ENCODE results near the gene NRIP1.

NRIP1 gene

DNA sequence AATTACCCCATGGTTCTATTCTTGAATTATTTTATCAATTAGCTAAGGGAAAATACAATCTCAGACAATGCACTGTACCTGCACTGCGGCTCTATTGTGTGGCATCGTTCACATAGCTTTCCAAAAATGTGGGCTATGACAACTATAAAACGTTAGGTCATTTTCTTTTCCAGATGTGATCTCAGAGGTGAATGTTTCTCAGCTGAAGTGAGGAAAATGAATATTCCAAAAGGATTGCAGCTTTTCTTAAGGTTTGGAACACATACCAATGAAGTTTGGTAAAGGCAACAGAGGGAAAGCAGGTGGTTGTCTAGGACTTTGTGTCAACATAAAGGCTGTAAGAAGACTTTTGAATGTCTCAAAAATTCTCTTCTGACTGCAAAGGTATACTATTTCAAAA is 105.5 kb downstream of the NRIP1 start:
- Histone ChIP-seq H3K9ac (no peak overlapping the region), H2AFZ (ENCODE audit: low read depth) (no peak overlapping the region), H3K4me3 (IDR thresholded peaks at IDR 0.05; ENCODE audit: insufficient read depth, low read depth, low read length) (no peak overlapping the region), H3K4me2 (no peak overlapping the region), H4K20me1 (ENCODE audit: insufficient read depth) (no peaks in the 10 kb centered on the region), H3K27ac (no peak overlapping the region), H3K4me1 (ENCODE audit: low read depth, poor library complexity, severe bottlenecking) (no peaks in the 10 kb centered on the region), H3K79me2 (ENCODE audit: insufficient read depth, low read depth) (no peaks in the 10 kb centered on the region), H3K36me3 (ENCODE audit: insufficient read depth) (no peaks in the 10 kb centered on the region), H3K27me3 (ENCODE audit: insufficient read depth, low read depth) (no peaks in the 10 kb centered on the region)
- TF ChIP-seq, protein P1, sequence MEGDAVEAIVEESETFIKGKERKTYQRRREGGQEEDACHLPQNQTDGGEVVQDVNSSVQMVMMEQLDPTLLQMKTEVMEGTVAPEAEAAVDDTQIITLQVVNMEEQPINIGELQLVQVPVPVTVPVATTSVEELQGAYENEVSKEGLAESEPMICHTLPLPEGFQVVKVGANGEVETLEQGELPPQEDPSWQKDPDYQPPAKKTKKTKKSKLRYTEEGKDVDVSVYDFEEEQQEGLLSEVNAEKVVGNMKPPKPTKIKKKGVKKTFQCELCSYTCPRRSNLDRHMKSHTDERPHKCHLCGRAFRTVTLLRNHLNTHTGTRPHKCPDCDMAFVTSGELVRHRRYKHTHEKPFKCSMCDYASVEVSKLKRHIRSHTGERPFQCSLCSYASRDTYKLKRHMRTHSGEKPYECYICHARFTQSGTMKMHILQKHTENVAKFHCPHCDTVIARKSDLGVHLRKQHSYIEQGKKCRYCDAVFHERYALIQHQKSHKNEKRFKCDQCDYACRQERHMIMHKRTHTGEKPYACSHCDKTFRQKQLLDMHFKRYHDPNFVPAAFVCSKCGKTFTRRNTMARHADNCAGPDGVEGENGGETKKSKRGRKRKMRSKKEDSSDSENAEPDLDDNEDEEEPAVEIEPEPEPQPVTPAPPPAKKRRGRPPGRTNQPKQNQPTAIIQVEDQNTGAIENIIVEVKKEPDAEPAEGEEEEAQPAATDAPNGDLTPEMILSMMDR (conservative IDR thresholded peaks at IDR 0.05; ENCODE audit: low read depth, low read length) = no peak

- TF ChIP-seq, protein P1 (conservative IDR thresholded peaks at IDR 0.05; ENCODE audit: low read depth, low read length) = no peak
- Histone ChIP-seq H3K4me1 (ENCODE audit: low read depth, poor library complexity, severe bottlenecking) (no peaks in the 10 kb centered on the region), H3K9ac (no peak overlapping the region), H3K36me3 (ENCODE audit: insufficient read depth) (no peaks in the 10 kb centered on the region), H3K79me2 (ENCODE audit: insufficient read depth, low read depth) (no peaks in the 10 kb centered on the region), H3K4me3 (IDR thresholded peaks at IDR 0.05; ENCODE audit: insufficient read depth, low read depth, low read length) (no peak overlapping the region), H4K20me1 (ENCODE audit: insufficient read depth) (no peaks in the 10 kb centered on the region), H2AFZ (ENCODE audit: low read depth) (no peak overlapping the region), H3K4me2 (no peak overlapping the region), H3K27ac (no peak overlapping the region), H3K27me3 (ENCODE audit: insufficient read depth, low read depth) (no peaks in the 10 kb centered on the region)
Observed at GRCh38 chr21:14957836-14958235, 107.0 kb downstream of the NRIP1 start.

DNA sequence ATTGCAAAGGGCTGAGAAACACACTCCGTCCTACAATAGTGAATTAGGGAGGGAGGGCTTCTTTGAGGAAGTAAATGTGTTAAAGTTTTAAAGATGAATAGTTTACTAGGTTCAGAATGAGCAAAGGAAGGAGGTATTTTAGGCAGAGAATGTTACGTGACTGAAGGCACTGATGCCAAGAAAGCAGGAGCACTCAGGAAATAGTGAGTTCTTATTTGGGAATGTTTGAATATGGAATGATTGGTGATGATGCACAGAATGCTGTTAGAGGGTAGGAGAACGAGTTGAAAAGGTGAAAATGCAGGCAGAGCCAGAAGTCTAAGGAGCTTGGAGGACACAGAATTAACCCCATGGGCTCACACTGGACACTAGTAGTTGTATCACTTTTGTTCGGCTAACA is 108.0 kb downstream of the NRIP1 start:
- no peaks in the 10 kb centered on the region for H4K20me1 ChIP-seq (ENCODE audit: insufficient read depth)
- no peak overlapping the region for H3K4me2 ChIP-seq
- H3K27me3 ChIP-seq (ENCODE audit: insufficient read depth, low read depth) = no peaks in the 10 kb centered on the region
- H3K36me3 ChIP-seq (ENCODE audit: insufficient read depth) = no peaks in the 10 kb centered on the region
- TF ChIP-seq, protein P1 (conservative IDR thresholded peaks at IDR 0.05; ENCODE audit: low read depth, low read length) = no peak
- no peaks in the 10 kb centered on the region for H3K4me1 ChIP-seq (ENCODE audit: low read depth, poor library complexity, severe bottlenecking)
- no peak overlapping the region for H3K4me3 ChIP-seq (IDR thresholded peaks at IDR 0.05; ENCODE audit: insufficient read depth, low read depth, low read length)
- no peaks in the 10 kb centered on the region for H3K79me2 ChIP-seq (ENCODE audit: insufficient read depth, low read depth)
- no peak overlapping the region for H2AFZ ChIP-seq (ENCODE audit: low read depth)
- no peak overlapping the region for H3K9ac ChIP-seq
- no peak overlapping the region for H3K27ac ChIP-seq

GRCh38 chr21:14955936-14956520 is 108.8 kb downstream of the NRIP1 start:
- Histone ChIP-seq H4K20me1 (ENCODE audit: insufficient read depth) (no peaks in the 10 kb centered on the region), H3K36me3 (ENCODE audit: insufficient read depth) (no peaks in the 10 kb centered on the region), H3K27me3 (ENCODE audit: insufficient read depth, low read depth) (no peaks in the 10 kb centered on the region), H3K27ac (no peak overlapping the region), H3K4me1 (ENCODE audit: low read depth, poor library complexity, severe bottlenecking) (no peaks in the 10 kb centered on the region), H3K79me2 (ENCODE audit: insufficient read depth, low read depth) (no peaks in the 10 kb centered on the region), H3K4me3 (IDR thresholded peaks at IDR 0.05; ENCODE audit: insufficient read depth, low read depth, low read length) (no peak overlapping the region), H3K9ac (no peak overlapping the region), H2AFZ (ENCODE audit: low read depth) (no peak overlapping the region), H3K4me2 (no peak overlapping the region)
- TF ChIP-seq, protein P1 (conservative IDR thresholded peaks at IDR 0.05; ENCODE audit: low read depth, low read length) = no peak

Measured in KMS-11 (cell line).